ENCODE results near the gene TENM4.
A peak's percentile ranks its signal among the peaks of the same experiment; 100 is the strongest.

Gene TENM4

DNA sequence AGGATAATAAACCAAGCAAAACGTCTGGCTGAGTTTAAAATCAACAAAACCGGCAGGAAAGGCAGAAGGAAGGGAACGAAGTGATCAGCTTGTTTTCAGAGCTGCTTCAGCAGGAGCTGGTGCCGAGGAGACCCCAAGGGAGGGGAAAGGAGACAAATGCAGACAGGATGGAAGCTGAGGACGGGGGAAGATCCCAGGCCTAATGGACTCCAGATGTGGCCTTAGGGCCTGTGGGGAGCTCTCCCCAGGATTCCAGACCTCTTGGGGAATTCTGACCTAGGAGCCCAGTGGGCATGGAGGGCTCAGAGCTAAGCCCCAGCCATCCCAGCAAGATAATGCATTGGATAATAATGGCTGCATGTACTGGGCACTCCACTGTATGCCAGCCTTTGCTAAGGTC, 654.7 kb downstream of the TENM4 start:
- DNase-seq (ENCODE audit: low spot score), result no peak

DNA sequence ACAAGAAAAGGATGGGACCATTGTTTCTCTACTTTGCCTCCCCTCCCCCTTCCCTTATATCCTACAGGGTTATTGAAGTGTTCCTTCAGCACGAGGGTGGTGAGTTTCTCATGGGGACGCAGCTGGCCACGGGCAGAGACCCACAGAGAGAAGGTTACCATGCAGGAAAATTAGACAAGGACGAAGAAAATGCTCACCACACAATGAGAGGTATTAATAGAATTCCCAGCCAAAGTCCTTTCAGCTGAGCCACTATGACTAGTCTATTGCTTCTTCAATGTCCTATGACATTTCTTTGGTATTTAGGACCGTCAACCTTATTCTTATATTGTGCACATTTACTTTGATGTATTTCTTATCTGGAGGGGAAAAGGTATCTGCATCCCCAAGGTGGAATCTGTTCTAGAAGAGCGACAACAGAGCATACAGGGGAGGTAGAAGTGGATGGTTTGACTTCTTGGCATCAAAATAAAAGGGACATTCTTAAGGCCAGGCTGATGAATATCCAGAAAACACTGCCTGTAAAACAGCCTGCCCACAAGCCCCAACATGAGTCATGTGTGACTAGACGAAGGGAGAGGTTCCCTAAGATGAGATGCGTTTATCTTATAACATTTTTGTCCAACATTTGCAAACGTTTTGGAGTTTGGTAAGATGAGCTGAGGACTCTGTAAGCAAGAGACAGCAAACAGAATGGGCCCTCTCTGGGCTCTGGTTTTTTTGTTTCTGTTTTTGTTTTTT, 656.3 kb downstream of the TENM4 start:
- DNase-seq (ENCODE audit: low spot score), result no peak

DNA sequence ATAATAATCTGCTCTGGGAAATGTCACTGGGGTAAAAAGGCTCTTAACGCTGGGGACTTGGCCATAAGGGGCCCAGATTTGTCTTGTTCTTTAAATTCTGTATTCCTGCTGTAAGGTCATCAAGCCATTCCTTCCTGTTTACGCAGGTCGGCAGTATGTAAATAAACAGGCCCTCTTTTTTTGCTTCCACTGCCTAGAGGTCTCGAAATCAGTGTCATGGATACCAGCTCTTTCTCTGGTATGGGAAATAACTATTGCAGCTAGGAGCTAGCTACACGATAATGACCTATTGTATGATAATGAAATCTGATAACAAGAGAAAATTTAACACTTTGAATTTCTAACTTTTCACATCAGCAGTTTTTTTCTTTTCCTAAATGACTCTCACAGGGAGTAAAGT, 657.0 kb downstream of the TENM4 start:
- no peak for DNase-seq (ENCODE audit: low spot score)

DNA sequence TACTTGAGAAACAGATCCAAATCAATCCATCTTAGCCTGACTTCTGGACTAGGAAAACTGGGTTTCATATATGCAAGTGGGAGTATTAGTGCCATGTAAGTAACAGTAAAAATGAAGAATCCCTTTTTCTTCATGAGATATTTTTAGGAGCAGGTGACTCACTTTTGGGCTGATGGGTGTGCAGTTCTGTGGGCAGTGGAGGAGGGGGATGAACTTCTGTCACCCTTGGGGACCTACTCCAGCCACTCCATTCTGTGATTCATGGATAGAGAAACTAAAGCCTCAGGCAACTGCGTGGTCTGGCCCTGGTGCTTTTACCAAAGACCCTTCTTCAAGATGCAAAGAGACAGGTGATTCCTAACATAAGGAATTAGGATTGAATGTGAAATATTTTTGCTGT, 657.5 kb downstream of the TENM4 start:
- DNase-seq (ENCODE audit: low spot score), result peak; percentile 36

DNA sequence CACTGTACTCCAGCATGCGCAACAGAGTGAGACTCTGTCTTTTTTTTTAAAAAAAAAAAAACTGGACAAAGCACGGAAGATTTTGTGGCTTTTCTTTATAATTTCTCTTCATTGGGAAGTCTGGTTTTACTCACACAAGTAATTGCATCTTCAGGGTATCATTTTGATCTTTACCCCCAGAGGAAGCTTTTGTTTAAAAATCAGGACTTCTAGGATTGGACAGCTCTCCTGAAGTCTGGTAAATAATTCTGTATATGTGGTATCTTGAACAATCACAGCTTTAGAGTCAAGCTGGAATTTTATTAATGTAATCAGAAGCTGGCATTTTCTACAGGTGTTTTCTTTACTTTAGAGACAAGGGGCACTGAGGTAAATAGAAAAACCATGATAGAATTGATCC, 658.1 kb downstream of the TENM4 start:
- no peak for DNase-seq (ENCODE audit: low spot score)

DNA sequence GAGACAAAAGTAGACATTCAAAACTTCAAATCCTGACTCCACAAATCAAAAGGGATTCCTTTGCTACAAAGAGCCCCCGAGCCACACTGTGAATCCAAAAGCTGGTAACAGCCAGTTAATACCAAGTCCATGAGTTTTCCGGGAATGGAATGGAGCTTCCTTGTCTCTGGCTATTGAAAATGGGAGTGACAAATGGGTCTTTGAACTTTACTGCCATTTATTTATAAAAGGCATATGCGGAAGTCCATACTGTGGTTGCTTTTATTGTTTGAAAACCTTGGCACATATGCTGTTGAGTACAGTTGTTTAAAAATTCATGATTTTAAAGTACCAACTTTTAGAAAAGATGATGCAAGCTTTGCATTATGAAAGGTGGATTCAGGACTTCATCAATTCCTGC, 659.9 kb downstream of the TENM4 start:
- no peak for DNase-seq (ENCODE audit: low spot score)

DNA sequence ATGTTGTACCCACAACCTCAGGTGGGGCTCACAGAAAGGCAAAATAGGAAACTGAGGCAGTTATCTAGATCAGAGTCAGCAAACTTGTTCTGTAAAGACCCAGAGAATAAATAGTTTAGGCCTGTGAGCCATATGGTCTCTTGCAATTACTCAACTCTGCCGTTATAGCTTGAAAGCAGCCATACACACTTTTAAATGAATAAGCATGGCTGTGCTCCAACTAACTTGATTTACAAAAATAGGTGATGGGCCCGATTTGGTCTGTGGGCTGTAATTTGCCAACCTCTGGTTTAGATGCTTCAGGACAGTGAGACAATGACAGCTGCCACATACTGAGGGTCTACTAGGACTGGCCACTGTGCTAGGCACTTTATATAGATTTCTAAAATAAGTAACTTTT, 667.3 kb downstream of the TENM4 start:
- DNase-seq (ENCODE audit: low spot score), result no peak

DNA sequence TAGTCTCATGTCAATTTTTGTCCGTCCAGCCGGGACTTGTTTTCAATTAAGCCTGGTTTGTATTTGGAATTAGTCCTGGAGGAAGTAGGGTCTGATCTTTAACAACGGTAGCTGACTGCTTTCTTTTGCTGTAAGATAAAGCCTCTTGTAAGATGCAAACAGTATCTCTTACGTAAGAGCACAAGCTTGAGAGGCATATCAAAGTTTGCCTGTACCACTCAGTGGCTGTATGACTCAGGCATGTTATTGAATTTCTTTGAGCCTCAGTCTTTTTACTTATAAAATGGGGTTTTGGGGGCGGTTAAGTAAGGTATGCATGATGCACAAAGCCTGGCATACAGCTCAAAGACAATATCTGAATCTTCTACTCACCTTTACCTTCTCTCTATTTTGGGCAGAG, 667.8 kb downstream of the TENM4 start:
- no peak for DNase-seq (ENCODE audit: low spot score)

DNA sequence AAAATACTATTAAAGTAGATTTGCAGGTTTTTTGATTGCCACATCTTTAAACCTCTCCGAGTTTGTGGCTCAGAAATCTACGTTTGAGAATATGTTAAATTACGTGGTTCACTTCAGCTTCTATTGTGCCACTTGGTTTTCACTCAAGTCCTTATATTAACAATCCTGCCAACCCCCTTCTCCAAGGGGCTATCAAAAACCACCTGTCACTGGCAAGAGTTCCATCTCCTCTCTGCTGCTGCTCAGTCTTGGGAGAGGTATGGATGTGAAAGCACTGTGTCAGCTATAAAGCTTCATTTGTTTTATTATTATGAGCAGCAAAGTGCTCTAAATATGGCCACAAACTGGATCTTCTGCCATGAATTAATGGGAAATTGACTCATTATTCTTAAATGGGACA, 668.6 kb downstream of the TENM4 start:
- no peak for DNase-seq (ENCODE audit: low spot score)

DNA sequence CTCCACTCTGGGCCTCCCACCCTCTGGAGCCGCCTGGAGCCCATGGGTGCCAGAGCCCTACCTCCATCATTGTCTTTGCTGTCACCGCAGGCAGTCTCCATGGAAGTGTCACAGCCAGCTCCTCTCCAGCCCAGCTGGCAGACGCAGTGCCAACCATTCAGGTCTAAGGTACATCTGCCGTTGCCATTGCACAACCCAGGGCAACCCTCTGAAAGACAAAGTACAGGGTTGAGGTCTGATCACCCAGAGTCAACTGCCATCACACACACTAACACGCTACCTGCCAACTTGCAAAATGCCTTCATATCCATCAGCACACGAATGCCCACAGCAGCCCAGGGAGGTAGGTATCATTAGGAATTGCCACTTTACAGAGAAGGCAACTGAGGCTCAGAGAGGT, 669.9 kb downstream of the TENM4 start:
- DNase-seq (ENCODE audit: low spot score), result no peak

DNA sequence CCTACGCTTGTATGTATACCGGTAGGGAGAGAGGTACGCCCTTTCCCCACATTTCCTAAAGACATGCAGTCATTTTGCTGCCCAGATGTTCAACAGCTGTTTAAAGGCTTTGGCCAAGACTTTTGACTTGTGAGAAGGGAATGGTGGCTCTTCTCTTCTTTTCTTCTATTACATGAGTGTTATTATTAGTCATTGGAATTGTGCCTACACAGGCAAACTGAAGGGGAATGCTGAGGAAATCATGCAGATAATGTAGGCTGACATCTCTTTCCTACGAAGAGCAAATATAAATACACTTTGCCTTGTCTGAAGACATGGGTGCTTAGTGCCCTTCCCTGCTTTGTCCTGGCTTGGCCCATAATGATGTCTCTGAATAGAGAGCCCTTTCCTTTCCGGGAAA, 671.9 kb downstream of the TENM4 start:
- no peak for DNase-seq (ENCODE audit: low spot score)

DNA sequence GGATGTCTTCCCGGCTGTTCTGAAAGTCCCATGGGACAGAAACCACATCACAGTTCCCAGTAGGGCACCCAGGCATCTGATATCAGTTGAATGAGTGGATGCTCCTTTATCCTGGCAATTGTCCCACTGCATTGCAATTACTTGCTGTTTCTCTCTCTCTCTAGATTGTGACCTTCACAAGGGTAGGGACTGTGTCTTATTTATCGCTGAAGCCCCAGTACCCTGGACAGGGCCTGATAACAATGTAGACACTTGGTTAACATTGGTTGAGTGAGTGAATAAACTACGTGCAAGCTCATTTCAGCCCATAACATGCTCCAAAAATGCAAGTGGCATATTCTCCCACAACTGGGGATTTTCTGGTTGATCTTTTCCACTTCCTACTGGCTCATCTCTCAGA, 672.5 kb downstream of the TENM4 start:
- DNase-seq (ENCODE audit: low spot score), result no peak

DNA sequence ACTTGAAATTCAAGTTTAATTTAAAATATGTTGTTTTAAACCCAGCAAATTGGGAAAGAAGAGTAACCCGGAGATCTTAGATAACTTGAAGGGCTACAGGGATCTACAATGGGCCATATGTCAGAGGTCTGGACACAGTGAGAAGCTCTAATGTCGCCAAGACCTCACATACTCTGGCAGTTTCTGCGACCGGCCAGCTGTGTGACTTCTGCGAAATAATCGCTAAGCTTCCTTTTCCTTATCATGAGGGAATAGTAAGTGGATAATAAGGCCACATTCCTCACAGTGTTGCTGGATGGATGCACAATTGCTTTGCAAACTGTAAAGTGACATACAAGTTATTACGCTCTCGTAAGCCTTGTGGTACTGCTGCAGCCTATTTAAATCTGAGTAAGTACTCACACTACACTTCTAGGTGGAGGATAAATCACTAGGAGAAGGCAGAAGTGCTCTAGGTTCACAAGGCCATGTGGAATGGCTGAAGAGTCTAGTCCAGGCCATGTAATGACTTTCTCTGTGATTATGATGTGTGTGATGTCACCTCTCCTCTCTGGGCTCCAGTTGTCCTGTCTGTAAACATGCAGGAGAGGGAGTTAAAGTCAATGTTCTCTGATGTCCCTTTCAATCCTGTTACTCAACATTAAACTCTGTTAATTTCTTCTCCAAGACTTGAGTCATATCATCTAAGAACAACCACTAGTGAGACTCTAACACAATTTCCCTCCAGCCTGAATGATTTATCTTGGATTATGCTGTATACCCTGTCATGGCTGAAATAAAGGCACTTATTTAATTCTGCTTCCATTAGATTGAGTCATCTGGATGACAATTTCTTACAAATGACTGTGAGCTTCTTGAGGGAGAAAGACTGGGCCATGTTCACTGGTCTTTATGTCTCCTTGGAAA, 673.5 kb downstream of the TENM4 start:
- no peak for DNase-seq (ENCODE audit: low spot score)

DNA sequence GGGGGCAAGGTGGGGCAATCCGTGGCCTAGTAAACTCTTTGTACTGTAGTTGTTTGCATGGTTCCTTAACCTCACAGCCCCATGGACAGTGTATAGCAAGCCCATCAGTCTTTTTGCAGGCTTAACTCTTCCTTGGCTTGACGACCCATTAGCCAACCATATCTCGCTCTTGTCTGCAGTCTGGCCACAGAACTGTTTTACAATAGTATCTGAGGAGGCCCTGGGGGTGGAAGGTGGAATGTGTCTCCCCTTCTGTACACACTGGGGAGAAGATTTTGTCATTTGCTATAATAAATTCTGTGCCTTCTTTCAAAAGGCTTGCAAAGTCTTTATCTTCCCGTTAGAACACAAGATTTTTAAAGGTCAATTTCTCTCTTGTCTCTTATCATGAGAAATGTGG, 675.9 kb downstream of the TENM4 start:
- DNase-seq (ENCODE audit: low spot score), result no peak

DNA sequence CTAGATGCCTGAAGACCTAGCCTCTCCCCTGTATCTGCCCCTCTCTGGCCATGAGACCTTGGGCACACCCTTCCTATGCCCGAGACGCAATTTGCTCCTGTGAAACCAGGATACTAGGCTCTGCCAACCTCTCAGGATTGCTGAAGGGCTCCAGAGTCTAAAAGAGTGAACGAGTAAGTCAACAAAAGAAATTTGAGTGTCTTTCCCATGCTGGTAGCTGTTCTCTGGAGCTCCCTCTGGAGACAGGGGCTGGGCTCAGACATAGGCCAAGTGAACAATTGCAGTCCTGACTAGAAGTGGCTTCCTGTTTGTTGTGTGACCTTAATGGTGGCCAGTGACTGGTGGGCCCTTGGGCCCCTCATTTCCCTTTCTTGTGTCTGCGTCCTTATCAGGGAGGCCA, 677.2 kb downstream of the TENM4 start:
- no peak for DNase-seq (ENCODE audit: low spot score)

DNA sequence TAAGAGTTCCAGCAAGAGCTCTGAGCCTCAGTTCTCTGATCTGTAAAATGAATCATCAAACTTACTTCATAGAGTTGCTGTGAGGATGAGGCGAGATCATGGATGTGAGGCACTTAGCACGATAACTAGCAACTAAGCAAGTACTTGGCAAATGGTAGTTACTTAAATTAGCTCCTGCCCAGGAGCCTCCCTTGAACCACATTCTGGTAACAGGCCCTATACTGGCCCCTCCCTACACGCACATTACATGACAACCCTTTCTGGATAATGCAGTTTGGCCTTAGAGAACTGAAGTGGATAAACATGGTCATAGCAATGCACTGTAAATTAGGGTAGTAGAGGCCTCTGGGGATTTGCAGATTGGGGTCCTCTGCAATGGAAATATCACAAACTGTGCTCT, 678.7 kb downstream of the TENM4 start:
- no peak for DNase-seq (ENCODE audit: low spot score)

DNA sequence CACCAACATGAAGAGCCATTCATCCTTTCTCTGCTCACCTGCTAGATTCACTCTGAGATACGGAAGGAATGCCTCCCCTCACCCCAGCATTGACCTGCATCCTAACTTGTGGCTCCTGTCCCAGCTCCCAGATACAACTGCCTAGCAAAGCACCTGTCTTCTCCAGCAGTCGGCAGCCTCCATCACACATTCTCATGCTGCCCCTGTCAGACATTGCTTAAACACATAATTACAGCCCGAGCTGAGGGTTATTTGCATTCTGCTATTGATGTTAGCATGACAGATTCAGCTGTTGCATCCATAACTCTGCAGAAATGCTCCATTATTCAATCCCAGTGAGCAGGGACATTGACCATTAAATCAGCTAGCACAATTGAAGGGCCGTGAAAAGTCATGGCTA, 681.8 kb downstream of the TENM4 start:
- DNase-seq (ENCODE audit: low spot score), result no peak

DNA sequence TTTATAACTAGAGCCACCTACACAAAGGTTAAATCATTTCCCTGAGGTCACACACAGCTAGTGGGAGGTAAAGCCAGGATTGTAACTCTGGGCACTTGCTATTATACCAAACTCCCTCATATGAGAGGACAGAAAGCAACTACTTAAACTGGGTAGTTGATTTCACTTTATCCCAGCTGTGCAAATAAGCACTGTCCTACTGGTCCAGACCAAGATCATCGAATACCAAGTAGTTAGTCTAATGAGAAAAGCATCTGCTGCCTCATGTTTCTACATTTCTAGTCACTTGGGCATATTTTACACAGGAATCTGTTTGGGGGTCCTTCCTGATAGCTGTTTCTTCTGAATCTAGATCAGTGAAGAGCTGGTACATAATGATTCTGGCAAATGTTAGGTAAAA, 687.5 kb downstream of the TENM4 start:
- DNase-seq (ENCODE audit: low spot score), result no peak

DNA sequence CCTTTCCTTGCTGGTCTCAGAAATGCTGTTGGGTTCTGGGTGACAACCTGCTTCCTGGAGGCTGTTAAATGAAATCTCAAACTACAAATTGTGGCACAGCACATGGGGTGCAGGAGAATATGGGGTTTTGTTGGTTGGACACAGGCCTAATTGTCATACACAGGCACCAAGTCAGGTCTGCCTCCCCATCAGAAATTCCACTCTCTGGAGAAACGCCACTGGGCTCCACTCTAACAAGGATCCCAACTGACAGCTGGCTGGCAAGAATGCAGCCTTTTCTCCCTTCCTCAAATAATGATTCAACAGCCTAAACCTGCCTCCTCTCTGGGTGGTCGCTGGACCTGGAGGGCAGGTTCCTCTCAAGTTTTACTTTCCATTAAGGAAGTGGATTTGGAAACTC, 688.3 kb downstream of the TENM4 start:
- DNase-seq (ENCODE audit: low spot score), result no peak

DNA sequence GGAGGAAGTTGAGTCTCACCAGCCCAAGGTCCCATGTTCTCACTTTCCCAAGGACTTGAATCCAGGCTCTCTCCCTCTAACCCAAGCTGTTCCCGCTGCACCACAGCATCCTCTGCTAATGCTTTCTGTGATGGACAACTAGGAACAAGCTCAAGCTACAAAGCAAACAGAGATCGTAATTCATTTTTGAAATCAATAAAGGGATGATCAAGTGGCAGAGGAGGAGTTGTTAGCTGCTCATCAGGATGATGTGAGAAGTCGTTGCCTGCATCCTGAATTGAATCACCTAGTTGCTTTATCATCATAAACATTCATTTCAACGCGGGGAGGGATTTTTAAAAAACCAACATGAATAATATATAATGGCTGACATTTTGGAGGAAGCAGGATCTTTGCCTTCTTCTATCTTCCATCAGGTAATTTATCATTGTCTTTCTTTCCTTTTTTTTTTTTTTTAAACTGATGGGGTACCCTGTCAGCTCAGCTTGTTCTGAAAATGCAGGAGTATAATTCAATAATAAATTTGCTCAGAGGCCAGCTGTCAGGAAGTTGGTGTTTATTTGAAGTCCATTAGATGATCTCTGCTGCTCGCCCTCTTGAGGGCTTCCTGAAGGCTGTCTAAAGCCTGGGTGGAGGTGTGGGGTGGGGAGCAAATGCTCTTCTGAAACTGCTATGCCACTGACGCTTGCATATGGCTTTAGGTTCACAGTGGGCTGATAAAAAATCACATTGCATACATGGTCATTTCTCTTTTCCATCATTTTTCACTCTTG, 691.7 kb downstream of the TENM4 start:
- no peak for DNase-seq (ENCODE audit: low spot score)

DNA sequence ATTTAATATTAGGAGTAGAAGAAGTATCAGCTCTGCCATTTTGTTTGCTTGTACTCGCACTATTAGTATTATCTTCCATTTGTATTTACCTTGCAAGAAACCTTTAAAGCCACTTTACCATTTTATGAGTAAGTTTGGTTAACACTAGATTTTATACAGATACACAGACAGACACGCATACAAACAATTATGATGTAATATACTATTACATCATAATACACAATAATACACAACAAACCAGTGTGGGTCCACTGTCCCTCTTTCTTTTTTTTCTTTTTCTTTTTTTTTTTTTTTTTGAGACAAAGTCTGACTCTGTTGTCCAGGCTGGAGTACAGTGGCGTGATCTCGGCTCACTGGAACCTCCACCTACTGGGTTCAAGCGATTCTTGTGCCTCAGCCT, 695.9 kb downstream of the TENM4 start:
- no peak for DNase-seq (ENCODE audit: low spot score)

DNA sequence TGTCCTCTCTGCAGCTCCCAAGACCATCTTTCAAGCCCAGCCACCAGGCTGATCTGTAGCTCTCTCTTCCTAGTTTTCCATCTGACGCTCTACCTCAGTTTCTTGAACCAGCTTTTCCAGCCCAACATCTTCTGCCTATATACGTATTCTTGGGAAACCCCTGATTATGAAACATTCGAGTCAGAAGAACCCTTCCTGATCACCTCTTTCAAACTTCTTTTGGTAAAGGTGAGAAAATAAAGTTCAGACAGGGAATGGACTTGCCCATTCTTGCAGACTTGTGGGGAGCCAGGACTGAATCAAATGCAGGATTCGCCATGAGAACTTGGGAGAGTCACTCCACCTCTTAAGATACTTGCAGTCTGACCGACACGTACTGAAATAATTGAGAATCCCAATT, 696.6 kb downstream of the TENM4 start:
- DNase-seq (ENCODE audit: low spot score), result no peak

DNA sequence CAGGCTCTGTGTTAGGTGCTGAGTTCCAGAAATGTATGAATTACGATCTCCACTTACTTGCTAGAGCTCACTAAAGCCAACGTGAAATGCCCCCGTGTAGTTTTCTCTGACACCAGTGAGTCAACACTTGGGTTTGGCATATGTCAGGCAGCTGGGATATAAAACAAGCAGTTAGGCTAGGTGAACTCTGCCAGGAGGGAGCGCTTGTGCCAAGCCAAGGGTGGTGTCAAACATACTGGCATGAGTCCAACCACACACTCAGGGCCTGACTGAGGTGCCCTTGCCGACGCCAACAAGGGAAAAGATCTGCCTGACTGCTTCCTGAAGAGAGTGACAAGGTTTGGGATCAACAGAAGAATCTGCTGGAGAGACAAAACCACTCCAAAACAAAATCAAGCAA, 698.4 kb downstream of the TENM4 start:
- no peak for DNase-seq (ENCODE audit: low spot score)
